ENCODE data around the gene SORCS1.

SORCS1 gene

GRCh38 chr10:106894692-106895091 lies 269.8 kb downstream of the SORCS1 start:
- Histone ChIP-seq H3K36me3 (ENCODE audit: insufficient read depth, low read length) (no peaks in the 10 kb centered on the region), H3K4me1 (ENCODE audit: insufficient read depth, low read length) (peaks cover 8% of the 10 kb centered on the region; the same call in 1 of the 2 replicates), H3K27me3 (ENCODE audit: insufficient read depth, low read length) (no peaks in the 10 kb centered on the region), H3K9ac (ENCODE audit: low read depth, low read length) (no peak overlapping the region), H3K9me3 (ENCODE audit: insufficient read depth, low read depth, low read length) (no peaks in the 10 kb centered on the region), H3K27ac (ENCODE audit: low read depth, low read length) (no peak overlapping the region), H3K4me3 (ENCODE audit: low read length) (no peak overlapping the region)
- 80% methylated on average over 1 of the region's 1 CpG for WGBS

GRCh38 chr10:106877574-106877973 lies 286.9 kb downstream of the SORCS1 start:
- Histone ChIP-seq H3K9ac (ENCODE audit: low read depth, low read length) (no peak overlapping the region), H3K36me3 (ENCODE audit: insufficient read depth, low read length) (no peaks in the 10 kb centered on the region), H3K27me3 (ENCODE audit: insufficient read depth, low read length) (no peaks in the 10 kb centered on the region), H3K4me1 (ENCODE audit: insufficient read depth, low read length) (no peaks in the 10 kb centered on the region), H3K4me3 (ENCODE audit: low read length) (no peak overlapping the region), H3K9me3 (ENCODE audit: insufficient read depth, low read depth, low read length) (peaks cover 6% of the 10 kb centered on the region; the same call in 1 of the 2 replicates), H3K27ac (ENCODE audit: low read depth, low read length) (no peak overlapping the region)
- whole genome bisulfite sequencing, result 94% methylated on average over 5 of the region's 5 CpGs

DNA sequence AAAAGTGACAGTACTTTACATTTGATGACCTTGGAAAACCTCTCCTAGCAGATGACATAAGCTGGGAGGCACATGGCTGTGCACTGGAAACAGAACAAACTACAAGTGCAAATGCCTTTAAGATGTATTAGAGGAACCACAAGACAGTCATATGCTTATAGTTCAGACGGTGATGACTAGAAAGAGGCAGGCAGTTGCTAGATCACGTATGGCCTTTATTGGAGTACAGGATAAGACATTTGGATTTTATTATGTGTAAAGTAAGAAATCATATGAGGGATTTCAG lies 290.0 kb downstream of the SORCS1 start:
- no peak overlapping the region for H3K9ac ChIP-seq (ENCODE audit: low read depth, low read length)
- 99% methylated on average over 2 of the region's 2 CpGs for WGBS
- no peaks in the 10 kb centered on the region for H3K36me3 ChIP-seq (ENCODE audit: insufficient read depth, low read length)
- no peaks in the 10 kb centered on the region for H3K27me3 ChIP-seq (ENCODE audit: insufficient read depth, low read length)
- H3K27ac ChIP-seq (ENCODE audit: low read depth, low read length), result no peak overlapping the region
- no peaks in the 10 kb centered on the region for H3K4me1 ChIP-seq (ENCODE audit: insufficient read depth, low read length)
- H3K9me3 ChIP-seq (ENCODE audit: insufficient read depth, low read depth, low read length), result peaks cover 6% of the 10 kb centered on the region; the same call in 1 of the 2 replicates
- H3K4me3 ChIP-seq (ENCODE audit: low read length), result no peak overlapping the region

DNA sequence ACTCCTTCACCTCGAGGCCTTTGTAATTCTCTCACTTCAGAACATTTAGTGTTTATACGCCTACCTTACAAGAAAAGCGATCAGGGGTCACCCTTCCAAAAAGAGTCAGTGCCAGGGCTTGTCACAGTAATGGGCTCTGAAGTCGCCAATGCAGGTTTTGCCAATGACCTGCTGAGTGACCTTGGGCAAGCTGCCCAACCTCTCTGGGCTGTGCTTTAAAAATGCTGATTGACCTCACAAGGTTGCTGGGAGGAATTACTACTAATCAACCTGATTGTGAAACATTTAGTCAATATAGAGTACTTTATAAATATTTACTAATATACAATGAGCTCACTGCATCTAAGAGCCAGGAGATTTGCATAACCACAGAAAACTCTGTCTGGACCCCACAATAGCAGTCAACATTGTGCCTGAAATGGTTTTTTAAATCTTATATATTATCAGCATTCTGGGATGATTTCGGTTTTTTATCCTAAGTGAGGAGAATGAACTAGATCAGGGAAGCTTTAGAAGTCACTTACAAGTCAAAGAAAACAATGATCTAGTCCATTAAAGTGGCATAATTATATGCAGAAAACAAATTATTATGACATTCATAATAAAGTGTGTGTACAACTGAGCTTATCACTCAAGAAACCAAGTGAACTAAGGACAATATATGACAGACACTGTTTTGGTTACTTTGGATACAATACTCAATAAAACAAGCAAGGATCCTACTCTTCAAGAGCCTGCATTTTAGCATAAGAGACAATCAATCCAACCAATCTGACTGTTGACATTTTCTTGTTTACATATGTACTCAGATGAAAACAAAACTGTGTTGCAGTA lies 290.5 kb downstream of the SORCS1 start:
- H3K27ac ChIP-seq (ENCODE audit: low read depth, low read length), result no peak overlapping the region

GRCh38 chr10:106872176-106872575 lies 292.3 kb downstream of the SORCS1 start:
- H3K4me3 ChIP-seq (ENCODE audit: low read length), result no peak overlapping the region
- no peaks in the 10 kb centered on the region for H3K27me3 ChIP-seq (ENCODE audit: insufficient read depth, low read length)
- H3K4me1 ChIP-seq (ENCODE audit: insufficient read depth, low read length), result no peaks in the 10 kb centered on the region
- peaks cover 6% of the 10 kb centered on the region; the same call in 1 of the 2 replicates for H3K9me3 ChIP-seq (ENCODE audit: insufficient read depth, low read depth, low read length)
- no peaks in the 10 kb centered on the region for H3K36me3 ChIP-seq (ENCODE audit: insufficient read depth, low read length)
- no peak overlapping the region for H3K27ac ChIP-seq (ENCODE audit: low read depth, low read length)
- 95% methylated on average over 2 of the region's 2 CpGs for WGBS
- no peak overlapping the region for H3K9ac ChIP-seq (ENCODE audit: low read depth, low read length)

More for the DNA sequence above, 290.5 kb downstream of the SORCS1 start:
- Histone ChIP-seq H3K9ac (ENCODE audit: low read depth, low read length) (no peak overlapping the region), H3K36me3 (ENCODE audit: insufficient read depth, low read length) (no peaks in the 10 kb centered on the region), H3K27me3 (ENCODE audit: insufficient read depth, low read length) (no peaks in the 10 kb centered on the region), H3K4me1 (ENCODE audit: insufficient read depth, low read length) (no peaks in the 10 kb centered on the region), H3K9me3 (ENCODE audit: insufficient read depth, low read depth, low read length) (peaks cover 6% of the 10 kb centered on the region; the same call in 1 of the 2 replicates), H3K4me3 (ENCODE audit: low read length) (no peak overlapping the region)
- WGBS, result 93% methylated on average over 4 of the region's 5 CpGs

GRCh38 chr10:106866244-106866845 lies 298.2 kb downstream of the SORCS1 start:
- Histone ChIP-seq H3K9me3 (ENCODE audit: insufficient read depth, low read depth, low read length) (no peaks in the 10 kb centered on the region), H3K27me3 (ENCODE audit: insufficient read depth, low read length) (no peaks in the 10 kb centered on the region), H3K4me1 (ENCODE audit: insufficient read depth, low read length) (no peaks in the 10 kb centered on the region), H3K27ac (ENCODE audit: low read depth, low read length) (no peak overlapping the region), H3K9ac (ENCODE audit: low read depth, low read length) (no peak overlapping the region), H3K4me3 (ENCODE audit: low read length) (no peak overlapping the region), H3K36me3 (ENCODE audit: insufficient read depth, low read length) (no peaks in the 10 kb centered on the region)
- WGBS, result 92% methylated on average over 7 of the region's 7 CpGs

GRCh38 chr10:106864031-106864430 lies 300.5 kb downstream of the SORCS1 start:
- Histone ChIP-seq H3K36me3 (ENCODE audit: insufficient read depth, low read length) (no peaks in the 10 kb centered on the region), H3K4me3 (ENCODE audit: low read length) (no peak overlapping the region), H3K4me1 (ENCODE audit: insufficient read depth, low read length) (no peaks in the 10 kb centered on the region), H3K9me3 (ENCODE audit: insufficient read depth, low read depth, low read length) (no peaks in the 10 kb centered on the region), H3K27ac (ENCODE audit: low read depth, low read length) (no peak overlapping the region), H3K27me3 (ENCODE audit: insufficient read depth, low read length) (no peaks in the 10 kb centered on the region), H3K9ac (ENCODE audit: low read depth, low read length) (no peak overlapping the region)
- 87% methylated on average over 8 of the region's 8 CpGs for WGBS

DNA sequence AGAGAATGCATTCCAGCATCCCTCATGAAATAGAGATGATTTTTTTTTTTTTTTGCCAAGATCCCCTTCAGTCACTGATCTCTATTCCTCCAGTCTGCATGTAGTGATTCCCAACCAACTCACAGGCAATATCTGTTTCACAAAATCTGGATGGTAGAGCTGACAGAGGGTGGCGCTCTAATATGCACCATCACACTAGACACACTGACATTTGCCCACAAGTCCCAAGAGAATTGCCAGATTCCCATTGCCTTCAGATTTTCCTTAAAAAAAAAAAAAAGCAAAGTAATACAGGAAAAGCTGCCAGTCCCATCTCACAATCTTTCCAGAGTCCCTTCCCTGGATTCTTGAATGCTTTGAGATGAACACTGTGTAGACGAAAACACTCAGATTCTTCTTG lies 301.0 kb downstream of the SORCS1 start:
- H3K9ac ChIP-seq (ENCODE audit: low read depth, low read length), result no peak overlapping the region

DNA sequence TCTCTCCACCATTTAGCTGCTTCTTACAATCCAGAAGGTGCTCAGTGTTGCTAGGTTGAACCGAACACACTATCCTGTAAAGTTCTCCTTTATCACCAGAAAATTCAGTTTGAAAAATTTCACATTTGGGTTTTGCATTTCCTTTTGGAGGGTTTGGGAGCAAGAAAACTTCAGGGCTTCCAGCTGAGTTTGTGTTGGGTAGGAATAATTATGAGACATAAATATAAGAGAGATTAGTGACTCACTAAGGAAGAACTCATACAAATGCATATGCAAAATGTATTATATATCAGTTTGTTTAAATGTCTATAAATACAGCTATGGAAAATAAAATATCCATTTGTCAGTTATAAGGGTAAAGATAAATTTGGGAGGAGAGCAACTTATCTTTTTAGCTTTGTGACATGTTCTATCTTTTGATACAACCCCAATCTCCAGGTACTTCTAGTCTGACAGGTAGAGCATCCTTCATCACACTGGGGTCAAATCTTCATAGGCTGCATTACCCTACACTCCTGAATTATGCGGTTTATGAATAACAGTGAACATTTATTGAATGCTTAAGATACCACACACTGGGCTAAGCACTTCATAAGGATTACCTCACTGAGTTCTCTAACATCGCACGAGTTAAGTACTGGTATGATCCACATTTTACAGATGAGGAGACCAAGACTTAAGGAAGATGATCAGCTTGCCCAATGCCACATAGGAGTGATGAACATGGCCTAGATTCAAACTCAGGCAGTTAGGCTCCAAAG lies 304.4 kb downstream of the SORCS1 start:
- 94% methylated on average over 4 of the region's 4 CpGs for WGBS
- Histone ChIP-seq H3K27ac (ENCODE audit: low read depth, low read length) (no peak overlapping the region), H3K36me3 (ENCODE audit: insufficient read depth, low read length) (no peaks in the 10 kb centered on the region), H3K9ac (ENCODE audit: low read depth, low read length) (no peak overlapping the region), H3K4me1 (ENCODE audit: insufficient read depth, low read length) (peaks cover 4% of the 10 kb centered on the region; the same call in 1 of the 2 replicates), H3K4me3 (ENCODE audit: low read length) (no peak overlapping the region), H3K27me3 (ENCODE audit: insufficient read depth, low read length) (no peaks in the 10 kb centered on the region), H3K9me3 (ENCODE audit: insufficient read depth, low read depth, low read length) (no peaks in the 10 kb centered on the region)

More for the DNA sequence above, 301.0 kb downstream of the SORCS1 start:
- H3K9me3 ChIP-seq (ENCODE audit: insufficient read depth, low read depth, low read length), result no peaks in the 10 kb centered on the region
- H3K4me1 ChIP-seq (ENCODE audit: insufficient read depth, low read length), result peaks cover 3% of the 10 kb centered on the region; the same call in 1 of the 2 replicates
- no peaks in the 10 kb centered on the region for H3K36me3 ChIP-seq (ENCODE audit: insufficient read depth, low read length)
- no peak overlapping the region for H3K27ac ChIP-seq (ENCODE audit: low read depth, low read length)
- no peaks in the 10 kb centered on the region for H3K27me3 ChIP-seq (ENCODE audit: insufficient read depth, low read length)
- WGBS, result 80% methylated on average over 2 of the region's 2 CpGs
- no peak overlapping the region for H3K4me3 ChIP-seq (ENCODE audit: low read length)

DNA sequence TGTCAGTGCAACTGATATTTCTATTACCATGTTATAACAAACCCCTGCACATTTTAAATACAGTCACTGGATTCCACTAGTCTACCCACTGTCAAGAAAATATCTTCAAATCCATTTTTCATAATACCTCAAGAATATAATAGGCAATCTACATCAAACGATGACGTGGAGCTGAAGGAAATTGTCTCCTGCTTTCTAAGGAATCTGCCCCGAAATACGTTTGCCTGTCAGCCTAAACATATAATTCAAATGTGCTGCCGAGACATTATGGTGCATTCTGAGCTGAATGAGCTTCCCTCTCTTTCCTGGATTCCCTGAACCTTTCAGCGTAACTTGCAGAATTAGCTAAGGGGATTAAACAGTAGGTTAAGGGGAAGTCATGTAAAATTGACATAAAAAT lies 306.8 kb downstream of the SORCS1 start:
- 96% methylated on average over 5 of the region's 6 CpGs for WGBS
- Histone ChIP-seq H3K9ac (ENCODE audit: low read depth, low read length) (no peak overlapping the region), H3K4me1 (ENCODE audit: insufficient read depth, low read length) (peaks cover 4% of the 10 kb centered on the region; the same call in 1 of the 2 replicates), H3K27me3 (ENCODE audit: insufficient read depth, low read length) (no peaks in the 10 kb centered on the region), H3K9me3 (ENCODE audit: insufficient read depth, low read depth, low read length) (peaks cover 8% of the 10 kb centered on the region; the same call in 1 of the 2 replicates), H3K27ac (ENCODE audit: low read depth, low read length) (no peak overlapping the region), H3K36me3 (ENCODE audit: insufficient read depth, low read length) (no peaks in the 10 kb centered on the region), H3K4me3 (ENCODE audit: low read length) (no peak overlapping the region)

- peaks cover 4% of the 10 kb centered on the region; the same call in 1 of the 2 replicates for H3K4me1 ChIP-seq (ENCODE audit: insufficient read depth, low read length)
- H3K27me3 ChIP-seq (ENCODE audit: insufficient read depth, low read length), result no peaks in the 10 kb centered on the region
- no peaks in the 10 kb centered on the region for H3K36me3 ChIP-seq (ENCODE audit: insufficient read depth, low read length)
- H3K4me3 ChIP-seq (ENCODE audit: low read length), result no peak overlapping the region
- H3K9me3 ChIP-seq (ENCODE audit: insufficient read depth, low read depth, low read length), result peaks cover 8% of the 10 kb centered on the region; the same call in 1 of the 2 replicates
- 95% methylated on average over 6 of the region's 6 CpGs for WGBS
- no peak overlapping the region for H3K9ac ChIP-seq (ENCODE audit: low read depth, low read length)
- no peak overlapping the region for H3K27ac ChIP-seq (ENCODE audit: low read depth, low read length)
These were observed 307.3 kb downstream of the SORCS1 start for GRCh38 chr10:106857213-106857612.
